WI38 (cell line): ENCODE measurements around the gene CHD5.

Experiments
- H3K4me3 ChIP-seq: 2 replicates; pipeline ENCODE4 v1.5.1; 2011; ENCODE audit warnings: low read depth, mild to moderate bottlenecking, control low read depth, low read length
- TF ChIP-seq, protein P1 (sequence below): IDR thresholded peaks from 2 replicates; pipeline ENCODE4 v1.5.1; 2012; ENCODE audit warnings: low read depth, mild to moderate bottlenecking, control low read depth, low read length

CHD5 gene

DNA sequence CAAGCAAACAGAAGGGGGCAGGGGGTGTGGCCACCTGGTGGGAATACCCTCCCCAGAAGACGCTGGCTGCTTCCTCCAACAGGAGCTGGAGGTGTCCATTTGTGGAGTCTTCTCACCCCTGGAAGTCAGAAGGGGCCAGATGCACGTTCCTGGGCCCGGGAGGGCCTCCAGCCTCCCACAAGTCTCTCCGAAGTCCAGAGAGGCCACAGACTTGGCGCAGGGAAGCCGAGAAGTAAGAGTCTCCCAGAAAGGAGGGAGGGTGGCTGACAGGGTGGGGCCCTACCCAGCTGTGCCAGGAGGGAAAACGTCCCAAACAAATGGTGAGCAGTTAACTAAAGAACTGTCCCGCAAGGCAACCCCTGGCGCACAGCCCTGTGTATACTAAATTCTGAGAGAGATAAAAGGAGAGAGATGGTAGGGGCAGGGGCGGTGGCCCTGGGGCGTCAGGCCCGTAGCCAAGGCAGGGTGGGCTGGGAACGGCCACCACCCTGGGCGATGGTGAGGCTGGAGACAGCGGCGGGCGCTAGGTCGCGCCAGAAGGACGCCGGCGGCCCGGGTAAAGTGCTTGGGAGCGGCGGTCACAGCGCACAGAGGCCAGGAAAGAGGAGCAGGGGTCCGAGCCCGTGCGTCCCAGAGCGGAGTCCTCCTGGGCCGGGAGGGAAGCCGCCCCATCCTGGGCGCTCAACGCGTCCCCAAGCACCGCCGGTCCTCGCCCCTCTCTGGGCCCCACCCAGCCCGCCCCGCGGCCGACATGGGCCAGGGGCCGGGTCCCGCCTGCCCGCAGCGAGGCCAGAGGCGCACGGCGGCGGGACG is 1.2 kb downstream of the CHD5 start:
- H3K4me3 ChIP-seq: no peak overlapping the region
- TF ChIP-seq, protein P1, sequence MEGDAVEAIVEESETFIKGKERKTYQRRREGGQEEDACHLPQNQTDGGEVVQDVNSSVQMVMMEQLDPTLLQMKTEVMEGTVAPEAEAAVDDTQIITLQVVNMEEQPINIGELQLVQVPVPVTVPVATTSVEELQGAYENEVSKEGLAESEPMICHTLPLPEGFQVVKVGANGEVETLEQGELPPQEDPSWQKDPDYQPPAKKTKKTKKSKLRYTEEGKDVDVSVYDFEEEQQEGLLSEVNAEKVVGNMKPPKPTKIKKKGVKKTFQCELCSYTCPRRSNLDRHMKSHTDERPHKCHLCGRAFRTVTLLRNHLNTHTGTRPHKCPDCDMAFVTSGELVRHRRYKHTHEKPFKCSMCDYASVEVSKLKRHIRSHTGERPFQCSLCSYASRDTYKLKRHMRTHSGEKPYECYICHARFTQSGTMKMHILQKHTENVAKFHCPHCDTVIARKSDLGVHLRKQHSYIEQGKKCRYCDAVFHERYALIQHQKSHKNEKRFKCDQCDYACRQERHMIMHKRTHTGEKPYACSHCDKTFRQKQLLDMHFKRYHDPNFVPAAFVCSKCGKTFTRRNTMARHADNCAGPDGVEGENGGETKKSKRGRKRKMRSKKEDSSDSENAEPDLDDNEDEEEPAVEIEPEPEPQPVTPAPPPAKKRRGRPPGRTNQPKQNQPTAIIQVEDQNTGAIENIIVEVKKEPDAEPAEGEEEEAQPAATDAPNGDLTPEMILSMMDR: no peak

DNA sequence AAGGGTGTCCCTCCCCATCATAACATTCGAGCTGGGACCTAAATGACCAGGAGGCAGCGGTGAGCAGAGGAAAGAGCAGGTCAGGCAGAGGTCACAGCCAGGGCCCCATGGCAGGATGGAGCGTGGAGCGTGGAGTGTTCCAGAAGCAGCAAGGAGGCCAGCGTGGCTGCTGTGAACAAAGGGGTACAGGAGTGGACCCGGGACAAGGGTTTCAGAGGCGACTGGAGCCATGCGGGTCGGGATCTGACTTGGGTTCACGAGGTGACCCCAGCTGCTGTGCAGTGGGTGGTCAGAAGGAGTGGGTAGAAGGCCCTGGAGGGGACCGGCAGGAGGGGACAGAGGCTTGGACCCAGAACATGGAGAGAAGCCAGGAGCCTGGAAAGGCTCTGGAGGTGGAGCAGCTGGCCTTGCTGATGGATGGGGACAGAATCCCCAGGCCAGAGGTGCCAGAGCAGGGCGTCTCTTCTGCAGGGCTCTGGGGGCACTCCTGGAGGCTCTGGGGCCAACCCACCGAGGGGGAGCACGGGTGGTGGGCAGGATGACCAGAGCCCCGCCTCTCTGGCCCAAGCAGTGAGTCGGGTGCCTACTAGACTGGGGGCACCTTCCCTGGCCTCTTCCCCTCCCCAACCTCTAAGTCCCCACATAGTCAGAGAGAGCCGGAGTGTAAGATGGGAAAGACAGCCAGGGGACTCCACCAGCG is 2.3 kb downstream of the CHD5 start:
- H3K4me3 ChIP-seq: no peak overlapping the region
- TF ChIP-seq, protein P1: no peak

DNA sequence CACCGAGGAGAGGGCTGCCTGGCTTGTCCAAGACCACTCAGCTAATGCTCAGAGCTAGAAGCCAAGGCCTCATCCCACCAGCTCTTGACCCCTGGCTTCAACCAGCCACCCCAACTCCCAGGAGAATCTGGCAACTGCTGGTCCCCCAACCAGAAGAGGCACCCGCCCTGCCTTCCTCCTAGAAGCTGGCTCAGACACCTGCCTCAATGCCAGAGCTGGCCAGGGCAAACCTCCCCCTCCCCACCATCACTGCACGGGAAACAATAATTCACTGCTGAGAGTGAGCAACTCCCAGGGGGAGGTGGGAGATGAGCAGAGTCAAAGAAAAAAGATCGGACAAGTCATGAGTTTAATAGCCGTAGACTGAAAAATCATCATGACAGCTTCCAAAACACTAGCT is 3.3 kb downstream of the CHD5 start:
- H3K4me3 ChIP-seq: no peak overlapping the region
- TF ChIP-seq, protein P1: no peak

DNA sequence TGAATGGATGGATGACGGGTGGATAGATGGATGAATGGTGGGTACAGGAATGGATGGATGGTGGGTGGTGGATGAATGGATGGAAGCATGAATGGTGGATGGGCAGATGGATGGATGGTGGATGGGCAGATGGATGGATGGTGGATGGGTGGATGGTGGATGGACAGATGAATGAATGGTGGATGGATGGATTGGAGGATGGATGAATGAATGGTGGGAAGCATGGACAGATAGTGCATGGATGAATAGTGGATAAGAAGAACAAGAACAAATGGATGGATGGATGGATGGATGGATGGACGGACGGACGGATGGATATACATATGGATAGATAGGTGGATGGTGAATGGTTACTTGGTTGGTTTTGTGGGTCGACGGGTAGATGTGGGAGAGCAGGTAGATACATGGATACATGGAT is 4.7 kb downstream of the CHD5 start:
- TF ChIP-seq, protein P1: no peak
- no peak overlapping the region for H3K4me3 ChIP-seq

DNA sequence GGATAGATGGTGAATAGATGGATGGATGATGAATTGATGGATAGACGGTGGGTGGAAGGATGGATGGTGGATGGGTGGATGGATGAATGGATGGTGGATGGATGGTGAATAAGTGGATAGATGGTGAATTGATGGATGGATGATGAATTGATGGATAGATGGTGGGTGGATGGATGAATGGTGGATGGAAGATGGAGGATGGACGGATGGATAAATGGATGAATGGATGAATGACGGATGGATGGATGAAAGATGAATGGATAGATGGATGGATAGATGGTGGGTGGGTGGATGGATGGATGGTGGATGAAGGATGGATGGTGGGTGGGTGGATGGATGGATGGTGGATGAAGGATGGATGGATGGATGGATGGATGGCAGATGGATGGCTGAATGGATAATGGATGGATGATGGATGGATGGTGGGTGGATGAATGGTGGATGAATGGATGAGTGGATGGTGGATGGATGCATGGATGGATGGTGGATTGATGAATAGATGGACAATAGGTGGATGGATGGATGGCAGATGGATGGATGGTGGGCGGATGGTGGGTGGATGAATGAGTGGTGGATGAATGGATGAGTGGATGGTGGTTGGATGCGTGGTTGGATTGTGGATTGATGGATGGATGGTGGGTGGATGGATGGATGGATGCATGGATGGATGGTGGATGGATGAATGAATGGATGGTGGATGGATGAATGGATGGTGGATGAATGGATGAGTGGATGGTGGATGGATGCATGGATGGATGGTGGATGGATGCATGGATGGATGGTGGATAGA is 5.3 kb downstream of the CHD5 start:
- TF ChIP-seq, protein P1: no peak
- no peak overlapping the region for H3K4me3 ChIP-seq

DNA sequence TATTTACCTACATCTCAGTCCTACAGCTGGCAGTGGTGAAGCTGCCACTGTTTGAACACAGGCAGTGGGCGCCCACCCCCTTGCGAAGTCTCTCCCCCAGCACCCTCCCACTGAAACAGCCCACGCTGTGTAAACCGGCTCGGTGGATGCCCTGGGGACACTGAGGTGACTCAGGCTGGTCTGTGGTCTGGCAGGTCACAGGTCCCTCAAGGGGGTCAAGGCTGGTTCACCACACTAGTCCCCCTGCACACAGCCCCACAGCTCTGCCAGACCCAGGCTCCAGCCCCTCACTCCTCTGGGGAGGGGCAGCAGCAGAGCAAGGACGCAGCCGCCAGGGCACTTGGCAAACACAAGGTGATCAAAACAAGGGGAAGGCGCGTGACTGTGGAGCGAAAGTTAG is 7.6 kb downstream of the CHD5 start:
- TF ChIP-seq, protein P1: no peak

More for the DNA sequence above, 7.6 kb downstream of the CHD5 start:
- no peak overlapping the region for H3K4me3 ChIP-seq
